Endothelial cell of umbilical vein (primary cell): ENCODE data around the gene DLEC1. TPM values are rescaled to one million over a fixed set of nuclear protein-coding genes. Genes with fewer than 3 reads are reported as not detected.

ENCODE experiments used
- BruUV-seq: library from RNA; stranded (reverse); fragments of 400-500 nt; replicated peaks from 2 replicates; lab custom pipeline; 2021; lab: Mats Ljungman, UMichigan
- CTCF ChIA-PET: fragments of 300-600, 350-600 bp; sonication (Branson Sonifier 250); formaldehyde crosslinking; loops from one replicate; lab custom pipeline; 2021; ENCODE audit warnings: antibody characterized with exemption, inconsistent platforms; lab: Charles Lee
- POLR2A ChIA-PET: fragments of 300-600, 350-600 bp; sonication (Branson Sonifier 250); formaldehyde crosslinking; loops from one replicate; lab custom pipeline; 2021; ENCODE audit warnings: antibody characterized with exemption, inconsistent platforms; lab: Charles Lee
- DNase-seq: peaks from one replicate; pipeline ENCODE4 v3.0.0-alpha.2; 2011; ENCODE audit warnings: low read depth, low spot score
- FAIRE-seq: peaks from 2 replicates; lab custom pipeline; 2011; peaks lifted over from hg19 to GRCh38; lab: Jason Lieb, UNC
- H2AFZ ChIP-seq: 2 replicates; pipeline ENCODE4 v1.6.0; 2012; ENCODE audit warnings: low read depth, low read length, control low read depth, inconsistent platforms
- H3K27ac ChIP-seq: 2 replicates; pipeline ENCODE4 v1.5.1; 2011; ENCODE audit warnings: low read depth, mild to moderate bottlenecking, control low read depth, low read length, moderate library complexity; ENCODE audit not compliant: insufficient read depth
- H3K27me3 ChIP-seq, 2 experiments: 2 replicates each; pipeline versions ENCODE4 v1.6.0 to v1.6.1; 2011; ENCODE audit warnings: low read length in 2 of 2, mixed read lengths in 1 of 2; ENCODE audit not compliant: control insufficient read depth in 2 of 2, insufficient read depth in 2 of 2
- H3K36me3 ChIP-seq, 2 experiments: 2 replicates in 1 of 2; 3 replicates in 1 of 2; pipeline ENCODE4 v1.5.1; 2011; ENCODE audit warnings: low read length in 2 of 2, mild to moderate bottlenecking in 1 of 2, moderate library complexity in 1 of 2; ENCODE audit not compliant: control insufficient read depth in 2 of 2, insufficient read depth in 2 of 2; ENCODE audit errors: extremely low read depth in 1 of 2
- H3K4me1 ChIP-seq: 3 replicates; pipeline ENCODE4 v1.5.1; 2011; ENCODE audit warnings: mild to moderate bottlenecking, low read length; ENCODE audit not compliant: control insufficient read depth, insufficient read depth; ENCODE audit errors: extremely low read depth
- H3K4me2 ChIP-seq: 2 replicates; pipeline ENCODE4 v1.6.1; 2011; ENCODE audit warnings: low read length, control low read depth, mixed read lengths; ENCODE audit not compliant: insufficient read depth
- H3K4me3 ChIP-seq, 3 experiments: fragments of 200-600 bp in 1 of 3; sonication (generic), shearing (Covaris generic) in 1 of 3; replicated peaks in 1 of 3; 2 replicates each; pipeline ENCODE4 v1.5.1; 2011 to 2016; ENCODE audit warnings: control low read depth in 3 of 3, low read length in 3 of 3, mild to moderate bottlenecking in 2 of 3, inconsistent platforms in 1 of 3, low read depth in 1 of 3, moderate library complexity in 1 of 3; ENCODE audit not compliant: insufficient read depth in 1 of 3
- H3K79me2 ChIP-seq: 2 replicates; pipeline ENCODE4 v1.6.0; 2012; ENCODE audit warnings: low read length, inconsistent platforms; ENCODE audit not compliant: control insufficient read depth, insufficient read depth
- H3K9ac ChIP-seq: replicated peaks from 2 replicates; pipeline ENCODE3; 2011; ENCODE audit warnings: low read length, control low read depth; ENCODE audit not compliant: insufficient read depth; ENCODE audit errors: extremely low read depth
- H3K9me1 ChIP-seq: replicated peaks from 3 replicates; pipeline ENCODE4 v1.6.0; 2011; ENCODE audit warnings: mild to moderate bottlenecking, low read length; ENCODE audit not compliant: control insufficient read depth, insufficient read depth; ENCODE audit errors: extremely low read depth
- H3K9me3 ChIP-seq: replicated peaks from 2 replicates; pipeline ENCODE4 v1.5.1; 2012; ENCODE audit warnings: low read length, inconsistent platforms; ENCODE audit not compliant: control insufficient read depth, insufficient read depth
- H4K20me1 ChIP-seq: replicated peaks from 2 replicates; pipeline ENCODE3; 2011; ENCODE audit warnings: mild to moderate bottlenecking, low read length; ENCODE audit not compliant: control insufficient read depth, insufficient read depth; ENCODE audit errors: extremely low read depth
- CTCF ChIP-seq, 2 donors: IDR thresholded peaks; 1 replicate in 1 of 2; 2 replicates in 1 of 2; pipeline ENCODE4 v1.5.1; 2011; ENCODE audit warnings: low read length in 2 of 2, mild to moderate bottlenecking in 2 of 2, moderate library complexity in 2 of 2, control low read depth in 1 of 2, inconsistent platforms in 1 of 2, low read depth in 1 of 2; ENCODE audit not compliant: insufficient read depth in 1 of 2; ENCODE audit errors: extremely low read depth in 1 of 2
- EZH2 ChIP-seq: IDR thresholded peaks from 2 replicates; pipeline ENCODE4 v1.6.1; 2012; ENCODE audit warnings: borderline replicate concordance, low read depth, mild to moderate bottlenecking, moderate library complexity, low read length, inconsistent platforms; ENCODE audit not compliant: severe bottlenecking
- FOS ChIP-seq: IDR thresholded peaks from 2 replicates; pipeline ENCODE4 v1.6.1; 2011; ENCODE audit warnings: mild to moderate bottlenecking, low read length, moderate library complexity, borderline replicate concordance; ENCODE audit not compliant: insufficient read depth
- GATA2 ChIP-seq: IDR thresholded peaks from 2 replicates; pipeline ENCODE4 v1.7.0; 2011; ENCODE audit warnings: low read depth, mild to moderate bottlenecking, moderate library complexity, mixed read lengths, low read length; ENCODE audit not compliant: insufficient read length, insufficient read depth
- JUN ChIP-seq: IDR thresholded peaks from 2 replicates; pipeline ENCODE4 v1.6.1; 2011; ENCODE audit warnings: borderline replicate concordance, low read depth; ENCODE audit not compliant: insufficient read length, insufficient read depth
- MAX ChIP-seq: IDR thresholded peaks from 2 replicates; pipeline ENCODE4 v1.6.1; 2011; ENCODE audit not compliant: insufficient read depth, insufficient read length
- MYC ChIP-seq: IDR thresholded peaks from one replicate; pipeline ENCODE4 v1.6.1; 2011; ENCODE audit warnings: mild to moderate bottlenecking, low read depth, low read length
- POLR2A ChIP-seq: IDR thresholded peaks from 2 replicates; pipeline ENCODE4 v1.6.1; 2012; ENCODE audit warnings: low read depth, mild to moderate bottlenecking, control low read depth, low read length
- POLR2AphosphoS5 ChIP-seq: IDR thresholded peaks from 2 replicates; pipeline ENCODE4 v1.6.1; 2012; ENCODE audit warnings: low read depth, mild to moderate bottlenecking, control low read depth, low read length, moderate library complexity; ENCODE audit not compliant: insufficient read depth
- dilution Hi-C: fragments of 300-500 bp; cut with MboI; formaldehyde crosslinking; loops from one replicate; pipeline ENCODE4 v1.15.0; 2019; ENCODE audit warnings: low sequenced_read_pairs; ENCODE audit not compliant: extremely low pct_ligation_motif_present
- intact Hi-C: fragments of 100-400 bp; cut with micrococcal nuclease; formaldehyde crosslinking; loops from one replicate; pipeline ENCODE4 v1.10.0; 2022
- polyA plus RNA-seq, 4 experiments: library from polyadenylated mRNA; depleted of rRNA in 3 of 4; stranded (reverse) in 3 of 4; unstranded in 1 of 4; fragments of >200 nt; gene quantifications; 2 replicates each; pipeline versions ENCODE4 v1.2.1 to v1.2.3, GENCODE V29; 2011 to 2012; ENCODE audit warnings: missing spikeins in 1 of 4
- total RNA-seq: library from RNA; stranded (reverse); gene quantifications from 2 replicates; pipeline ENCODE4 v1.2.3, GENCODE V29; 2021

Gene DLEC1
- total and polyA plus RNA-seq, 2 donors (not counting 3 experiments of a cell fraction or from before 2014, with no cell fraction given): not detected

GRCh38 chr3:38129058-38129457 lies 90.0 kb downstream of the DLEC1 start:
- no peak overlapping the region for H3K4me2 ChIP-seq
- H3K9me3 ChIP-seq: no peaks in the 10 kb centered on the region
- H3K9ac ChIP-seq: no peak overlapping the region
- CTCF ChIA-PET: interaction anchor here (1.1 to 1.6 kb wide), 2 partner anchors 169 to 351 kb away, joined by 3 to 4 read pairs; no protein-coding TSS in a partner anchor
- H3K9me1 ChIP-seq: no peaks in the 10 kb centered on the region
- H3K27ac ChIP-seq: no peak overlapping the region
- H3K79me2 ChIP-seq: no peaks in the 10 kb centered on the region
- no TSS peak for BruUV-seq
- H3K36me3 ChIP-seq: peaks cover 14 to 46% of the 10 kb centered on the region in 2 experiments
- DNase-seq: no peak
- H4K20me1 ChIP-seq: no peaks in the 10 kb centered on the region
- H3K27me3 ChIP-seq: no peaks in the 10 kb centered on the region
- no peak overlapping the region for H2AFZ ChIP-seq
- intact Hi-C loops (no loop called here), dilution Hi-C loops (no loop called here)
- TF ChIP-seq JUN (no peak), GATA2 (no peak), EZH2 (no peak), CTCF (IDR thresholded peaks at IDR 0.05; ENCODE audit: extremely low read depth in 1 of 2, insufficient read depth in 1 of 2, low read depth in 1 of 2, low read length in 2 of 2) (no peak), POLR2AphosphoS5 (no peak), MAX (no peak), FOS (no peak), MYC (no peak), POLR2A (no peak)
- FAIRE-seq: no peak
- H3K4me3 ChIP-seq: no peak overlapping the region
- POLR2A ChIA-PET: no interaction called here
- no peaks in the 10 kb centered on the region for H3K4me1 ChIP-seq
